EH (cell line): ENCODE measurements around the gene CD59.

ENCODE experiments used
- DNase-seq: peaks from one replicate; pipeline ENCODE4 v3.0.0-alpha.2; 2015; ENCODE audit warnings: low read depth

CD59 gene, protein sequence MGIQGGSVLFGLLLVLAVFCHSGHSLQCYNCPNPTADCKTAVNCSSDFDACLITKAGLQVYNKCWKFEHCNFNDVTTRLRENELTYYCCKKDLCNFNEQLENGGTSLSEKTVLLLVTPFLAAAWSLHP

DNA sequence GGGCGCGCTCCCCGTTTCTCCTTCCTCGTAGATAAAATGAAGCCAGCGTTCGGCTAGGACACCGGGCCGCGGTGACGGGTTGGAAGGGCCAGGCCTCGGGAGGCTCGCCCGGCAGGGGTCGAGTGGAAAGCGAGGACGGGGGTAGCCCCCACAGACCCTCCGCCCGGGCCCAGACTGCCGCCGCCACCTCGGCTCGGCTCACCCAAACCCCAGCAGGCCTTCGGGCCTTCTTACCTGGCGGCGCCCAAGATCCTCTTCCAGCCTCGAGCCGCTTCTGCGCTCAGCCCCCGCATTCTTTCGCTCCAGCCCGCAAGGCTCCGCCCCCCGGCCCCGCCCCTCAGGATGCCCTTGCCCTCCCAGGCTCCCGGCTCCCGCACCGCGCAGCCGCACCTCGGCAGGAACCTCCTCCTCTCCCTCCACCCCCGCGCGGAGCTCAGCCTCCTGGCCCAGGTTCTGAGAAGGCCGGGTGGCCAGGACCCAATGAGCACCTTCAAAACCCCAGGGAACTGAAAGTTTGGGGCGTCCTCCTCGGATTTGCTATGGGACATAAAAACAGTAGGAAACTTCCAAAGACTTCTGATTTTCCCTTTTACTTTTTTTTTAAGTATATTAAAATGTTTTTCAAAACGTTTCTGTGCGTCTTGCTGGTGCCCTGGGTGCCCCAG is at the start of gene CD59:
Gene CD59, minus strand, starts transcription at position 276 of the 665 bp plus-strand sequence. CDS start 13,978 bp downstream, outside the sequence.
- peak; percentile 95 for DNase-seq

DNA sequence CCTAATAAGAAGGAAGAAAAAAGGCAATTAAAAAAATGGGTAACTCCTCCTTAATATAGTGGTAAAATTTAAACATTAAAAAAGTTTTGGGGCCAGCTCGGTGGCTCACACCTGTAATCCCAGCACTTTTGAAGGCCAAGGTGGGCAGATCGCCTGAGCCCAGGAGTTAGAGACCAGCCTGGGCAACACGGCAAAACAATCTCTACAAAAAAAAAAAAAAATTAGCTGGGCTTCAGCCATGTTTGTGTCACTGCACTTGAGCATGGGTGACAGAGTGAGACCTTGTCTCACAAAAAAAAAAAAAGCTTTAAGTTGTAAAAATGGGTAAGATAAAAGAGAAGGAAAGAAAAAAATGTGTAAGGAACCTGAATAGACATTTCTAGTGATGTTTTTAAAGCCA is 49.4 kb upstream of the CD59 start:
- no peak for DNase-seq

DNA sequence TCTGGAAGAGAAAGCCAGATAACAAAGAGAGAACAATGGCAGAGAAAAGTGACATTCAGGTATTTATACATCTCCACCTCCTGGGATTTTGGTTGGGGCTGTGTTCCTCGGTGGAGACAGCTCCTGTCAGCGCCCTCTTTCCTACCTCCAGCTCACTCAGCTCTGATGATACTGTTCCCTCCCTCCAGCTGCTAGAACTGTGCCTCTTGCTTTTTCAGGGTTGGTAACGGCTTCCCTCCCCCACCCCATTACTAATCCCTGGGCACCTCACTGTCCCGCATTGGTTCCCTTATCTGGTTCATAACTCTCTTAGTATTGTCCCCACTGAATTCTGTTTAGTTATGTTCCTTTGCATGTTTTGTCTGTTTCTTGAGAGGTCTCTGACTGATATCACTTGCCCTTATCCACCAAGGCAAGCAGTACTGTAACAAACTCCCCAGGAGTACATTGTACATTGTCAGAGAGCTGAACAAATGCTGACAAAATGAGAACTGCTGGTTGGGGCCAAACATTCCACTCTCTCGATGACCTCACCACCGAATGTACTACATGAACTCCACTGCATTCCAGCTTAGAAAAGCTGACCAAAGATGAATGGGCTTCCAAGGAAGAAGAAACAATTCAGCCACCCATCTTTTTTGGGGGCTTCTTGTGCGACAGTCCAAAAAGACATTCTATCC is 43.8 kb upstream of the CD59 start:
- peak; percentile 82 for DNase-seq

DNA sequence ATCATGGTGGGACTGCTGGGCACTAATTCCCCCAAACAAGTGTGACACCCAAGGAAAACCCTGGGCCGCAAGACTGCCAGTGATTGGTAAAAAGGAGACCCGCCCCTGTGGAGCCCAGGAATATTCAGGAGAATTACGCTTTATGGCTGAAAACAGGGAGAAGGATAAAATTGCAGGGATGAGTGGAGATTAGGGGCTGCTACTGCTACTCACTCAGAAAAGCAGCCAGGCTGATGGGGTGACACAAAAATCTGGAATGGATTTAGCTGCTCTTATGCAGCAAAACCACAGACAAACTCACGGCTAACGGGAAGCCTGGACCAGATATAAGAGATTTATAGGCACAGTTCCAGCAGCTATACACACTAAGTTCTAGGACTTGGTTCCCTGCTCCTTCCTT is 42.5 kb upstream of the CD59 start:
- peak; percentile 86 for DNase-seq

DNA sequence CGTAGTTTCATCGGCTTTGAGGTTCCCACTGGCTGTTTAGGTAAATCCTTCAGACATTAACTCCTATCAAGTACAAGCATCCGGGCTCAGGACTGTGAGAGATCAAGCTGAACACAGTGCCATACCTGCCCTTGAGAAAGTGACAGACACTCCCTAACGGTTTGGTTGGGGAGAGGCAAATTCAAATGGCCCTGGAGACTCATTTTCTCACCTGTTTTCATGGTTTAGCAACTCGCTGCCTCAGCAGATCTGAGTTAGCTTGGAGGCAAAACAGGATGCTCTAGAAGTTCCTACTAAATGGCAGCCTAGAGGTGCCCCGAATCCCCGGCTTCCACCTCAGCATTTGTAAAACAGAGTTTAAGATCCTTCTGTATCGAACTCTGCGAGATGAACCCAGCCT is 41.7 kb upstream of the CD59 start:
- no peak for DNase-seq

DNA sequence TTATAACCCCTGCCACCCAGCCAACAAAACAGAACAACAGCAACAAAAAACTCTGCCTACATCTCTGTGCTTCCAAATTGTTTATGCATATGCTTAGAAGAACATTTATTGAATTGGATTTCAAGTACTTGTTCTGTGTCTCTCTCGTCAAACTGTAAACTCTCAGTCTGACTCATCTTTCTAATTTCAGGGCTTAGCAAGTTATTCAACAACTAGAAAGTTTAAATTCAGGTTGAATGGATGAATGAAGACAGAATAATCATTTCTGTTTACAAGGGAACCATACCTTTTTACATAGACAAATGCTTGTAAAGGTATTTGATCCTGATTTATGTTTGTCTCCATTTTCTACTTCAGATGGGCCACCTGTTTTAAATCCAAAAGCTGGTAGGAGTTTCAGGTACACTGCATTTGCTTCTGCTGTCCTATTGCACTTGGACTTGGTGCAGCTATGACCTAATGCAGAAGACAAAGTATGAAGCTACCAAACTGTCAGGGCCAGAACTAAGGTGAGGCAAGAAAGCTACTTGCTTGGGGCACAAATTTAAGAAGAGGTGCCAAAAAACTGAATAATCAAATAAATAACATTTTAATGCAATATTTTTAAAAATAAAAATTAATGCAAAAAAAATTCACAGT is 39.7 kb upstream of the CD59 start:
- DNase-seq, result peak; percentile 21

DNA sequence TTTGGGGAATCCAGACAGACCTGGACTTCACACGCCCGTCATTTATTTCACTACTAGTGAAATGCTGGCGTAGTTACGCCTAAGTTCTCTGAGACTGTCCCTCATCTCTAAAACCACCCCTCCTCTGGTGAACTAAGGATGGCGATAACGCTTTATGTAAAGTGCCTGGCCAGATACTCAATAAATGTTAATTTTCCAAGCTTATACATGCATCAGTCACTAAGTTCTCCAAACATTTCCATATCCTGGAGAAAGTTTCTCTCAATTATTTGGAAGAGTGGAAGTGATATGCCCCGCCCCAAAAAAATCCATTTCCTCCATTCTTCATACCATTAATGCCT is 39.2 kb upstream of the CD59 start:
- no peak for DNase-seq

DNA sequence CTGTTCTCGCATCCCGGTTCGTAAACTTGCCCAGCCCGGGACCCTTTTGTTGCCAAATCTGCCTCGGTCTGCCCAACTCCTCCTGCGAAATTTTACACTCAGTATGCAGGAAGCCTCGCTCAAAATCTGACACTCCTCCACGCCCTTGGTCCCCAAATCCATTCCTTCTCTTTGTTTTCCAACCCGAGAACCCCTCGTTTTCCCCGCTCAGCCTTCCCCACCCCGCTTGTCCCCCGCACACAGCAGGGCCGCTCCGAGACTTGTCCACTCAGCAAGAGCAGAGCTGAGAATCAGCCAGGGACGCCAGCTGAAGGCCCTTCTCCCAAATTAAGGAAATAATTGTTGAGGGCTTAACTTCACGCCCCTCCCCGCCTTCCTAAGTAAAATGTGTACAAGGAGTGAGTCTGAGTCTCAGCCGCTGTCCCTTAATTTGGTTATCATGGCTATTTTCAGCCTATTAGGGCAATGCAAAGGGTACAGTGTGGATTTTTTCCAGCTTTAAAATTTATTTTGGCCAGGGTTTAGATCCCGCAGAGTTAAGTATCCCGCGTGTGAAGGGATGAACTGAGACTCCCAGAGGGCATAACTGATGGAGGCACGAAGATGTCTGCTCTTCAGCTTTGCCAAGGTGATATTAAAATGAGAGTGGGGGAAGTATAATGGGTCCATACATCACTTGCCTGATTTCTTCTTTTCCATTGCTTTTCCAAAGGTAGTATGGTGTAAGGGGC is 38.7 kb upstream of the CD59 start:
- no peak for DNase-seq

DNA sequence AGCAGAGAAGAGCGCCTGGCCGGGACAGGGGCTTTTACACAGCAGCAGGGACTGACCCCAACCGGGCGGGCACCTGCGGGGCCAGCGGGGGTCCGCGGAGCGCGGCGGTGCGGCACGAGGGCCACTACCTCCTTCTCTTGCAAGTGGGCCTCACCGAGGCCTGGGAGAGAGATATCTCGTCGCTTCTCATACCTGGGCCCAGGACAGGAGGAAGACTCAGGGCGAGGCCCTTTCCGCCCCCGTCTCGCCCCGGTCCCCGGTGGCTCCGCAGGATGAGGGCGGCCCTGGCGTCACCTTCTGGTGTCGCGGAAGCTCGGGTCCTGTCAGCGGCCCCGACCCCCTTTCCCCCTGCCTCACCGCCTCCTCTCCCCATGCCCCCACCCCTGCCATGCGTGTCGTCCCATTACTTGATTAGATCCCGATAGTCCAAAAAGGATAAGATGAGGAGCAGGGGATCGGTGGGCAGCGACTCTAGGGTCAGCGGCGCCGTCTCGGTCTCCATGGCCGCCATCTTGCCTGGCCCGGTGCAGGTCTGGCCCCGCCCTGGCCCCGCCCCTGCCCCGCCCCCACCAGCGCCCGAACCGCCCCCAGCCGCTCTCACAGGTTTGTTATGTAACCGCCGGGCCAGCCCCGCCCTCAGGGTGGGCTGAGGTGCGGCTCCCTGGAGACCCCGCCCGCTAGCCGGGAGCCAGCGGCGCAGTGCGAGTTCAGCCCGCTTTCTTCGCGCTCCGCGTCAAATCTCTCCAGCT is 37.9 kb upstream of the CD59 start, which contains the start of gene FBXO3:
Gene FBXO3, minus strand, starts transcription at position 534 of the 749 bp plus-strand sequence. Its CDS starts 23 bp downstream, at position 511.
- peak; percentile 84 for DNase-seq

DNA sequence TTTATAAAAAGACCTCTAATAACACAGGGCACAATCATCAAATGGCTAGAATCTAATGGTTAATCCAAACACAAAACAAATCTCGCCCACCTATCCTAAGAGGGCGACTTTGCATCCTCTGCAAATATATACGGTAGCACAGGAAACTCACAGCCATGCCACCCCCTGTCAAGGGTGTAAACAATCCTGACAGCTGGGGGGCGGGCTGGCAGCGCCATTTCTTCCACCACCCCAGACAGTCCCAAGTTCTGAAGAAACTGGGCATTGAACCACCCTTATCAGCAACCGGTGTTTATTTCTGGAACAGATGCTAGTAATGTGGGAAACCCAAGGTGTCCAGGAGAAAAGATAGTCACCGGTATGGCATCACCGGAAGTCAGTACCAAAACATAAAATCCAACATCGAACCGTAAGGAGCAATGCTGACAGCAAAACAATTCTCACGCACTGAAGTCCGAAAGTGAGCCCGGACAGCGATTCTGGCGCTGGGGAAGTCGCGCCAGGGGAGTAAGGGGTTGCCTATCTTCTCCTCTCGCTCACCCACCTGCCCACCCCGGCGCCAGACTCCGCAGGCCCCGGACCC is 37.3 kb upstream of the CD59 start:
- peak; percentile 47 for DNase-seq

DNA sequence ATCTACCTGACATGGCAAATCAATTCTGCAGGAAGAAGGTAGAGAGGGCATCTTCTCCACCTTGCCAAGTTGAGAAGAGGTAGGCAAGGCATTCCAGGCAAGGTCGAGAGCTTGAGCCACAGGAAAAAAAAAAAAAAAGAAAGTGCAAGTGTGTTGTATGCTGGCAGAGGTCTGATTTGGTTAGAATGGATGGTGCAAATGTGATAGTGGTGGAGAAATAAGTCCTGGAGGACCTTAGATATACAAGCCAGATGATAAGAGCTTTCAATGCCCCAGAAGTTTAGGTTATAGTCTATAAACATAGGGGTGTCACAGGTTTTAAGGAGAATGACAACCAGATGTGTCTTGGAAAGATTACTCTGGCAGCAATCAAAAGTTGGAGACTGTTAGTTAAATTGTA is 36.6 kb upstream of the CD59 start:
- DNase-seq, result no peak

DNA sequence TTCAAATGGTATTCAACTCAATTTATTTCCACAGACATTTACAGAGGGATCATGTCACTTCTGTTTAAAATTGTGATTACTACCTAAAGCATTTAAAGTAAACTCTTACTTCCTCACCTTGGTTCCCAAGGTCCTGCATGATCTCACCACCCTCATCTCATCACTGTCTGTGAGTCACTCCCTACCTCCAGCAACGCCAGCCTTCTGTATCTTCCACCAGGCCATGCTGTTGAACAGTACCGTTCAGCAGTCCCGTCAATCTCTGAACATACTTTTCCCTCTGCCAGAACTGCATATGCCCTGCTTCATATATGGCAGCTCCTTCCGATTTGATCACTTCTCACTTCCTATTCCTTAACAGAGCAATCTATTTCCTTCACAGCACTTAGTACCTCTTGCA is 36.1 kb upstream of the CD59 start:
- no peak for DNase-seq

DNA sequence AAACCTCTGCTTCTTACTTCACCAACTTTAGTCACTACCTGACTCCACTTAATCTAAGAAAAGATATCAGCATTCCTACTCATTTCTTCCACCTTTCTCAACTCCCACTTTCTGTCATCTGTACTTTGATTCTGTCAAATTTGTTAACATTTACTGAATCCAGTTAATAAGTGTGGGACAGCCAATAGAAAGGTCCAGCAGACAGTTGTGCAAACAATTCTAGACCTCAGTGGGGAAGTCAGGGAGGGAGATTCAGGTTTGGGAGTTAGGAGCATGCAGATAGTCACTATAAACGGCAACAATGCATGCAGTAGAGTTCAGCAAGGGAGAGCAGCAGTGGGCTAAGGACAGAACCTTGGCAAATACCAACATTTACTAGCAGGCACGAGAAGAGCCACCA is 34.0 kb upstream of the CD59 start:
- no peak for DNase-seq

DNA sequence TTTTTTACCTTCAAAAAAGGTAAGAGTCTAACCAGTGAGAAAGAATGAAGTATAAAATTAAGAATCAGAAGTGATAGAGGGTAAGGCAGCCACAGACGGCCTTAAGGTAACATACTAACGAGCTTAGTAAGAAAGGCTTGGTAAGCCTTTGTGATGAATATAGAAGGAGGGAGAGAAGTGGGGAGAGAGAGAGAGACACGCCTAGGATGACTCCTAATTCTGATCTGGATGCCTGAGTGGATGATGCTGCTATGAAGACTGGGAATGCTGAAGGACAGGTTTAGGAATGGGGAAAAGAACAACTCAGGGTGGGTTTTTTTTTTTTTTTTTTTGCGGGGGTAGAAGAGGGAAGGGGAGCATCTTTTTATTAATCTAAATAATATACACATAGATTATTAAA is 33.3 kb upstream of the CD59 start:
- no peak for DNase-seq

DNA sequence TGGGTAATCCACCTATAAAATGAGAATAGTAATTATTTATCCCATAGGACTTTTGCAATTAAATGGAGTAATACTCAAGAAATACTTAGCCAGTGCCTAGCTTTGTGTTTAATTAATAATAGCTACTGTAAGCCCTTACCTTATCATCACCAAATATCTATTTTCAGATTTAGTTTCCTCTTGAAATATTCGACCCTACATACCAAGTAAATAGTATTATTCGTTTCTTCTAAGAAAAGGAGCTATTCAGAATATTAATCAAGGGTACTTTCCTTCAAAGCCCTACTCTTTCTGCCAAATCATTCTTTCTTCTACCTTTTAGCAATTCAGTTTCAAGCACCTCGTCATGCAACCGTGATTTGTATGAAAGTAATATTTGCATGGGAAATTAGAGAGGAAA is 31.4 kb upstream of the CD59 start:
- DNase-seq, result no peak

DNA sequence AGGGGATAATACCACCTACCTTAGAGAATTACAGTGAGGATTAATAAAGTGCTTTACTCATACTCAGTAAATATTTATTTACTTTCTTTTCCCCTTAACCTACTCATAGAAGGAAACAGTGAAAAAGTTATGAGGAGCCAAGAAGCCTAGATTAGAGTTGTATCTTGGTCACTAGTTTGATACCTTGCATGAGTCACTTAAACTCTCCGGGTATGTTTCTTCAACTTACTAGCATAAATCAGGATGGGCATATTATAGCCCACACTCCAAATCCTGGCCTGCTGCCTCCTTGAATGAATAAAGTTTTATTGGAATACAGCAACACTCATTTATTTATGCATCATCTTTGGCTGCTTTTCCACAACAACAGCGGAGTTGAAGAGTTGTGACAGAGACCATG is 29.9 kb upstream of the CD59 start:
- DNase-seq, result no peak

DNA sequence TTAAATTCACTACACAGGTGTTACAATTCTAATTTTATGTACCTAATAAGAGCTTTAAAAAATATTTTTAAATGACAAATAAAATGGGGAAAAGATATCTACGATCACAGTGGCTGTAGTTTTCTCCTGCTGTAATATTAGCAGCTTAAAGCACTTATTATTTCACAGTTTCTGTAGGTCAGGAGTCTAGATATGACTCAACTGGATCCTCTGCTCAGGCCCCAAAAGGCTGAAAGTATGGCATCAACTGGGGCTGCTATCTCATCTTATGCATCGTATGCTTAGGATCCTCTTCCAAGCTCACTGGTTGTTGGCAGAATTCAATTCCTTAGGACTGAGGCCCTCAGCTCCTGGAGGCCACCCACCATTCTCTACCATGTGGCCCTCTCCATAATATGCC is 25.2 kb upstream of the CD59 start:
- no peak for DNase-seq

DNA sequence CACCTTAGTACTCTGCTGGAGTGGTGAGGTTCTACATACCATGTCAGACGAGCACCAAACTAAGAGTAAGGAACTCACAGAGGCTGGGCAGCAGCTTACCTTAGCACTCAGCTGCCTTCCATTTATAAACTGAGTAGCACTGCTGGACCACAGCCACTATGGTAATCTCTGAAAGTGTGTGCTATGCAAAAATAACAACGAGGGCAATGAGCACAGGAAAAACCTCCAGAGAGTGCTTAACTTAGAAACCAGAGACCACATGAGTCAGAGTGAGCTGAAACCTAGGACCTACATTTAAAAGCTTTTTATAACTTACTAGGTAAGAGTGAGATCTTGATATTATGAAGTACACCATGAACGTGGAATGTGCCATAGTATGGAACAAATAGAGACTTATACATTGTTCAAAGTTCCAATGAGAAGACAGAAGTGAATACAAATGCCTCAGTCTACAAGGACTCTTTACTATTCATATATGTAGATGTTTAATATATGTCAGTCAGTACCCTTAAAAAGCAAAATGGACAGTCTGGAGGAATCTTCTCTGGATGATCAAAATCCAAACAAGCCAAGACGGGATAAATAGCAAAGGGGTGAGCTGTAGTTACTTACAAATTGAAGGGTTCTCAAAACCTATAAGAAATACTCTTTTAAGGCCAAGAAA is 17.2 kb upstream of the CD59 start:
- peak; percentile 72 for DNase-seq

DNA sequence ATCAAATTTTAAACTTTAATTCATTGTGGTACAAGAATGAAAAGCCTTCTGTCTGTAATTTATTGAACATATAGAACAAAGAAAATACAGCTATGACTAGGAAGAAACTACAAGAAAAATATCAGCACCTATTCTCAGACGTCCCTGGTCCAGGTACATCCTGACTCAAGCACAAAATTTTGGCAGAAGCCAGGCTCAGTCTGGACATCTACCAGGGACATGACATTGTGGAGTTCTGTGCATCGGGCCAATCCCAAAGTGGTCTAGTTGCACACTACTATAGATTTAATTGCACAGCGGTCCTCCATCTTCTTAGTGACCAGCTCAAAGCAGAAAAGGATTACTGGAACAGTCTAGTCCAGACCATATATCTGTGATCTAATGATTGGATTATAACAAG is 15.7 kb upstream of the CD59 start:
- DNase-seq, result no peak

DNA sequence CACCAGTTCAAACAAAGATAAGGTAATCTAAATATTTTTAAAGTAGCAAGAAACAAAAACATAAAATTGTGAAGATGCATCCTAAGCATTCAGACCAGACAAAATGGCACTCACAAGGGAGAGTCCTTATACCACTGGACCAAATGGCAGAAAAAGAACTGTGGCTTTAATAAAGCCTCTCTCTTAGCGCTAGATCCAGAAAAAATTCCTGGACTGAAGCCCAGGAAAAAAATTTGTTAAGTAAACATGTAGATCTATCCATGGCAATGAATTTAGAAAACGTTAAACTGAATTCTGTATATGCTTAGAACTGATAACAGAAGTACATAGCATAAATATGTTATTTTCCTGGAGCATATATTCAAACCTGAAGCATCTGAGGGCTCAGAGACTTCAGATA is 11.8 kb upstream of the CD59 start:
- peak; percentile 80 for DNase-seq

DNA sequence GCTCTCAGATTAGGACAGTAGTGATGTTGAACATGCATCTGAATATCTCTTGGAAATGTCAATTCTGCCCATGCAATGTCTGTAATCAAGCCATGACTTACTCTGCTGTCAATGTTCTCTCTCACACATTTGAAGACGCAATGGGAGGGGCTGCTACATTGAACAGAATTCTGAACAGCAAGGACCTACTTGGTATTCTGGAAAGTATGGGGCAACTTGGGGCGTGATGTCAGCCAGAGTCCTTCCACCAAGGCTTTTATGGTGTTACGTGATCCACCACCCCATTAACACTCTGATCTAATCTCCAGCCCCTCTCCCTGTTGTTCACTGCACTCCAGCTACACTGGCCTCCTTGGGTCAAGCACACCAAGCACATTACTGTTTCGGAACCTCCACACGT is 7.1 kb upstream of the CD59 start:
- no peak for DNase-seq
